Measurements from ENCODE around the gene CRTC3.

- TF ChIP-seq CTCF (IDR thresholded peaks at IDR 0.05; ENCODE audit: insufficient read depth, low read depth, low read length) (no peak), EZH2 (IDR thresholded peaks at IDR 0.05; ENCODE audit: insufficient read depth, low read length) (no peak)
Observed at GRCh38 chr15:90501898-90502297, 27.8 kb upstream of the CRTC3 start.
